HEK293 (cell line): ENCODE data around the gene CRY2.

Experiments used
- CTCF ChIA-PET: fragments of 350-600 bp; formaldehyde crosslinking; extraction: SDS; loops from one replicate; lab custom pipeline; 2021; ENCODE audit warnings: antibody characterized with exemption; lab: Yijun Ruan, JAX
- POLR2A ChIA-PET: fragments of 300-600 bp; formaldehyde crosslinking; extraction: SDS; loops from one replicate; lab custom pipeline; 2020; ENCODE audit warnings: antibody characterized with exemption, inconsistent platforms; lab: Yijun Ruan, JAX
- H3K27ac ChIP-seq: fragments of 200-500 bp; sonication (Bioruptor generic); 2 replicates; pipeline ENCODE4 v1.5.1; 2014; ENCODE audit warnings: low read depth, low read length, control low read depth, inconsistent platforms; ENCODE audit errors: extremely low read depth
- H3K36me3 ChIP-seq, 2 experiments: fragments of 200-500 bp in 1 of 2; sonication (Bioruptor generic) in 1 of 2; 1 replicate in 1 of 2; 2 replicates in 1 of 2; pipeline ENCODE4 v1.5.1; 2014 to 2017; ENCODE audit warnings: inconsistent platforms in 2 of 2, low read length in 2 of 2; ENCODE audit not compliant: control insufficient read depth in 2 of 2, insufficient read depth in 1 of 2
- H3K4me1 ChIP-seq: fragments of 200-500 bp; sonication (Bioruptor generic); 2 replicates; pipeline ENCODE4 v1.5.1; 2014; ENCODE audit warnings: mild to moderate bottlenecking, low read length, inconsistent platforms; ENCODE audit not compliant: control insufficient read depth, insufficient read depth
- H3K4me3 ChIP-seq: 2 replicates; pipeline ENCODE4 v1.5.1; 2011; ENCODE audit warnings: low read depth, mild to moderate bottlenecking, control low read depth, low read length, moderate library complexity
- H3K9me3 ChIP-seq: fragments of 200-500 bp; sonication (Bioruptor generic); 2 replicates; pipeline ENCODE4 v1.5.1; 2014; ENCODE audit warnings: low read depth, low read length, inconsistent platforms; ENCODE audit not compliant: control insufficient read depth, insufficient read depth
- KLF8 ChIP-seq: fragments of 450-650 bp; formaldehyde crosslinking; IDR thresholded peaks from 2 replicates; pipeline ENCODE4 v1.5.1; 2016; ENCODE audit warnings: missing biosample characterization, missing genetic modification characterization
- PRDM2 ChIP-seq: fragments of 450-650 bp; formaldehyde crosslinking; IDR thresholded peaks from 2 replicates; pipeline ENCODE4 v1.5.1; 2016; ENCODE audit warnings: missing biosample characterization, missing genetic modification characterization, borderline replicate concordance
- SP3 ChIP-seq: fragments of 450-650 bp; formaldehyde crosslinking; IDR thresholded peaks from 2 replicates; pipeline ENCODE4 v1.5.1; 2016; ENCODE audit warnings: missing biosample characterization, missing genetic modification characterization
- ZBTB17 ChIP-seq: fragments of 450-650 bp; formaldehyde crosslinking; IDR thresholded peaks from 2 replicates; pipeline ENCODE4 v1.5.1; 2016; ENCODE audit warnings: missing biosample characterization, missing genetic modification characterization
- ZBTB44 ChIP-seq: fragments of 450-650 bp; IDR thresholded peaks from 2 replicates; pipeline ENCODE4 v1.5.1; 2018; ENCODE audit warnings: missing biosample characterization, mild to moderate bottlenecking, missing genetic modification characterization
- ZFHX2 ChIP-seq: fragments of 450-650 bp; formaldehyde crosslinking; conservative IDR thresholded peaks from 2 replicates; pipeline ENCODE4 v1.5.1; 2016; ENCODE audit warnings: missing biosample characterization, missing genetic modification characterization
- ZNF184 ChIP-seq: fragments of 450-650 bp; IDR thresholded peaks from 2 replicates; pipeline ENCODE4 v1.5.1; 2018; ENCODE audit warnings: missing biosample characterization, mild to moderate bottlenecking, missing genetic modification characterization
- ZNF274 ChIP-seq, 2 experiments: fragments of 200-500 bp in 1 of 2; fragments of 450-650 bp in 1 of 2; sonication (Bioruptor generic) in 1 of 2; formaldehyde crosslinking in 1 of 2; IDR thresholded peaks; 2 replicates each; pipeline versions ENCODE4 v1.5.1 to v1.6.1; 2014 to 2016; ENCODE audit warnings: borderline replicate concordance in 1 of 2, inconsistent platforms in 1 of 2, low read length in 1 of 2, missing biosample characterization in 1 of 2, missing genetic modification characterization in 1 of 2
- ZNF529 ChIP-seq: fragments of 450-650 bp; formaldehyde crosslinking; IDR thresholded peaks from 2 replicates; pipeline ENCODE4 v1.5.1; 2017; ENCODE audit warnings: missing genetic modification characterization, missing biosample characterization; ENCODE audit not compliant: insufficient replicate concordance
- ZNF571 ChIP-seq: fragments of 450-650 bp; formaldehyde crosslinking; IDR thresholded peaks from 2 replicates; pipeline ENCODE4 v1.5.0; 2017; ENCODE audit warnings: missing biosample characterization, missing genetic modification characterization
- ZNF792 ChIP-seq: fragments of 450-650 bp; formaldehyde crosslinking; IDR thresholded peaks from 2 replicates; pipeline ENCODE4 v1.5.1; 2016; ENCODE audit warnings: missing biosample characterization, missing genetic modification characterization
- TF ChIP-seq, protein P1 (sequence below): fragments of 450-650 bp; formaldehyde crosslinking; IDR thresholded peaks from 2 replicates; pipeline ENCODE4 v1.5.1; 2017; ENCODE audit warnings: missing biosample characterization, missing genetic modification characterization

CRY2 gene

GRCh38 chr11:45928535-45929215 is 81.4 kb downstream of the CRY2 start:
- Histone ChIP-seq H3K9me3 (no peaks in the 10 kb centered on the region), H3K4me1 (no peaks in the 10 kb centered on the region), H3K4me3 (no peak overlapping the region), H3K36me3 (peaks cover 0 to 30% of the 10 kb centered on the region in 2 experiments; a peak in 1 of 3 replicates), H3K27ac (no peak overlapping the region)
- CTCF ChIA-PET = interaction anchor here (0.7 to 2.4 kb wide), 3 partner anchors 36 to 171 kb away, joined by 3 to 7 read pairs (median 5); no protein-coding TSS in a partner anchor
- POLR2A ChIA-PET = interaction anchor here (0.6 to 0.9 kb wide), 2 partner anchors 11 to 57 kb away, joined by 3 read pairs; no protein-coding TSS in a partner anchor
- TF ChIP-seq, protein P1, sequence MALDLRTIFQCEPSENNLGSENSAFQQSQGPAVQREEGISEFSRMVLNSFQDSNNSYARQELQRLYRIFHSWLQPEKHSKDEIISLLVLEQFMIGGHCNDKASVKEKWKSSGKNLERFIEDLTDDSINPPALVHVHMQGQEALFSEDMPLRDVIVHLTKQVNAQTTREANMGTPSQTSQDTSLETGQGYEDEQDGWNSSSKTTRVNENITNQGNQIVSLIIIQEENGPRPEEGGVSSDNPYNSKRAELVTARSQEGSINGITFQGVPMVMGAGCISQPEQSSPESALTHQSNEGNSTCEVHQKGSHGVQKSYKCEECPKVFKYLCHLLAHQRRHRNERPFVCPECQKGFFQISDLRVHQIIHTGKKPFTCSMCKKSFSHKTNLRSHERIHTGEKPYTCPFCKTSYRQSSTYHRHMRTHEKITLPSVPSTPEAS (tag by site-specific recombination) = no peak
- TF ChIP-seq ZBTB17 (tag by site-specific recombination) (no peak), ZFHX2 (no peak), ZNF571 (tag by site-specific recombination) (no peak), SP3 (tag by site-specific recombination) (no peak), KLF8 (no peak), ZNF184 (tag by site-specific recombination) (no peak), ZBTB44 (tag by site-specific recombination) (no peak)

- Histone ChIP-seq H3K36me3 (peaks cover 0 to 39% of the 10 kb centered on the region in 2 experiments; a peak in 1 of 3 replicates), H3K27ac (no peak overlapping the region), H3K4me3 (no peak overlapping the region), H3K9me3 (no peaks in the 10 kb centered on the region), H3K4me1 (no peaks in the 10 kb centered on the region)
- TF ChIP-seq ZNF274 (IDR thresholded peaks at IDR 0.05; ENCODE audit: low read length) (no peak), ZNF274 (tag by site-specific recombination; IDR thresholded peaks at IDR 0.05; ENCODE audit: borderline replicate concordance) (no peak), ZNF529 (tag by site-specific recombination) (no peak), PRDM2 (tag by site-specific recombination) (no peak), ZNF792 (tag by site-specific recombination) (no peak)
- POLR2A ChIA-PET = no interaction called here
- CTCF ChIA-PET = interaction anchor here (0.7 to 2.6 kb wide), 3 partner anchors 36 to 714 kb away, joined by 3 to 11 read pairs (median 9); no protein-coding TSS in a partner anchor
Observed at GRCh38 chr11:45929486-45930030, 82.3 kb downstream of the CRY2 start.
